ENCODE measurements around the gene SYS1. TPM values are rescaled to one million over a fixed set of nuclear protein-coding genes. Genes with fewer than 3 reads are reported as not detected.
"Not testable (repeated sequence)": the region's sequence is repeated elsewhere in the genome, so short reads cannot be mapped to it uniquely, and the experiment has no call there.

The SYS1 gene
- polyA plus RNA-seq, 3 donors, result 32.3 to 33.8 (median 33.8) TPM

DNA sequence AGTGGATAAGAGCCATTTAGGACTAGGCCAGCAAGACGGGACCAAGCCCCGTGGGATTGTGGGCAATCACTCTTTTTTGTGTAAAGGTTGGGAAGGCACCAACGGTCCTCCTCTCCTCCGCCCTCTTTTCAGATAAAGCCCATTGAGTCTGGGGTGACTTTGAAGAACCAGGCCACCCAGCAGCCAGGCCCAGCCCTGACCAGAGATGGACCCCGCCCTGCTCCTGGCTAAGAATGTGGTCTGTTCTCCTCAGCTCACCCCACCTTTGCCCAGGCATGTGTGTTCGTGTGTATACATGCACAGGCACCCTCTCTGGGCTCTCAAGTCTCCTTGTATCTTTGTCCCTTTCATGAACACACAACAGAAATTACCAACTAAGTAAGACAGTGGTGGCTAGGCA is 23.9 kb upstream of the SYS1 start:
- no peak for DNase-seq (ENCODE audit: low read depth in 3 of 3, low spot score in 2 of 3)

DNA sequence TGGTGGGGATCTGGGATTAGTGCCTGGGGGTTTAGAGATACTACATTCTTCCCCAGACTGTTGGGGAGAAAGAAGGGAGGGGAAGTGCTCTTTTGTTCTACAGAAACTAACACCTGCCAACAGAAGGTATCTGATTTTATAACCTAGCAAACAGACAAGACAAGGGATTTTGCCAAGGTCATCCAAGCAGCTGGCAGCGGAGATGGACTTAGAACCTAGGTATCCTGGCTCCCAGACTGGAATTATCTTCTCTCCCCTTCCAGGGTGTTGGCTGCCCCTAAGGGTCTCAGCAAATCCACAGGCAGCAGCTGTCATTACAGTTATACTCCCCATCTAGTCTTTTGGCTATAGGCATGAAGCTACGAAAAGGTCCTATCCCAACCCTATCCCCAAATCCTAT is 23.2 kb upstream of the SYS1 start:
- no peak for DNase-seq (ENCODE audit: low read depth in 3 of 3, low spot score in 2 of 3)

DNA sequence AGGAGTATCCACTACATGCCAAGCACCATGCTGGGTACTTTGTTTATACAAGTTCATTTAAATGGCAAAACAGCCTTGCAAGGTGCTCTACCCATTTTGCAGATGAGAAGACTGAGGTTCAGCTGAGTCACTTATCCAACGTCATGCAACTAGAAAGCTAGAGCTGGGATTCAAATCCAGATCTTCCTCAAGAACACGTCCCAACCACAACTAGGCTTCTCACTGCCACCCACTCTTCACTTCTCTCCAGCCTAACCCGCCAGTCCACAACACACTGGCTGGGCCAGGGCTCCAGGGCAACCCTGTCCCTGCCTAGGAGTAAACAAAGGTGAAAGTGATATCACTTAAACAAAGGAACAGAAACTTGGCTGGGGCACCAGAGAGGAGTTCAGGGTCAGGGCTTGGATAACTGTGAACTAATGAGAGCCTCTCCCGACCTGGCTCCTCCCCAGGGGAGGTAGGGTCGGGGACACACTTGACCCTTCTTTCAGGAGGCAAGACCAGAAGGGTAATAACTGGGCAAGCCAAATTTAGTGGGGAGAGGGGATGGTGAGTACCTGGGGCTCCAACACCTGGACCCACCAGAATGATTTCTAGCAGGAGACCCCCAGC is 22.6 kb upstream of the SYS1 start:
- no peak for DNase-seq (ENCODE audit: low read depth in 3 of 3, low spot score in 2 of 3)

DNA sequence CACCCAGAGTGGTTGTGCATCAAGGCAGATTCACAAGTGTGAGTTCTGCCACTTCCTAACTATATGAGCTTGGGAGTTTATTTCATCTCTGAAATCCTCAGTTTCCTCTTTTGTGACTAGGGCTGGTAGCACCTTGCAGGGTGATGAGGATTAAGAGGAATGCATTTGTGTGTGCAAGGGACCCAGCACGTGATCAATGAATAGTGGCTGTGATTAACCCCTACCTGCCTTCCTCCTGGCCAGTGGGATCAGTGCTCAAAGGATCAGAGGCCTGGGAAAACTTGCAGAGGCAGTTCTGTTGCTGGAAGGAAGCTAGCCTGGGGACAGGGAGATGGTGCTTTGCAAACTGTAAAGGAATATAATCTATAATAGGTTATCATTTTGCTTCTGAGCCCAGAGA is 22.0 kb upstream of the SYS1 start:
- no peak for DNase-seq (ENCODE audit: low read depth in 3 of 3, low spot score in 2 of 3)

DNA sequence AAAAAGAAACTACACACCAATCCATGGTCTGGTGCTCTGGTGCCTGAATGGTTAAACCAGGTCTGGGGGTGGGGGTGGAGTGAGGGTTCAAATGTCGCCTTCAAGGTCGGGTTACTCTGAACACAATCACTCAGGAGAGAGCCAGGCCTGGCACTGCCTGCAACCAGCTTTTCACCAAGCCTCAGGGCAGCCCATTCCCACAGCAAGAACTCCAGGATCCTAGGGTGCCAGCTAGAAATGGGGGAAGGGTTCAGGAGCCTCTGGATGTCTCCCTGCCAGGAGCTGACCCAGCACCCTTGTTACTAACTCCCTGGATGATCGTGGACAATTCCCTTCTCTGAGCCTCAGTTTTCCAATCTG is 21.4 kb upstream of the SYS1 start:
- no peak for DNase-seq (ENCODE audit: low read depth in 3 of 3, low spot score in 2 of 3)

DNA sequence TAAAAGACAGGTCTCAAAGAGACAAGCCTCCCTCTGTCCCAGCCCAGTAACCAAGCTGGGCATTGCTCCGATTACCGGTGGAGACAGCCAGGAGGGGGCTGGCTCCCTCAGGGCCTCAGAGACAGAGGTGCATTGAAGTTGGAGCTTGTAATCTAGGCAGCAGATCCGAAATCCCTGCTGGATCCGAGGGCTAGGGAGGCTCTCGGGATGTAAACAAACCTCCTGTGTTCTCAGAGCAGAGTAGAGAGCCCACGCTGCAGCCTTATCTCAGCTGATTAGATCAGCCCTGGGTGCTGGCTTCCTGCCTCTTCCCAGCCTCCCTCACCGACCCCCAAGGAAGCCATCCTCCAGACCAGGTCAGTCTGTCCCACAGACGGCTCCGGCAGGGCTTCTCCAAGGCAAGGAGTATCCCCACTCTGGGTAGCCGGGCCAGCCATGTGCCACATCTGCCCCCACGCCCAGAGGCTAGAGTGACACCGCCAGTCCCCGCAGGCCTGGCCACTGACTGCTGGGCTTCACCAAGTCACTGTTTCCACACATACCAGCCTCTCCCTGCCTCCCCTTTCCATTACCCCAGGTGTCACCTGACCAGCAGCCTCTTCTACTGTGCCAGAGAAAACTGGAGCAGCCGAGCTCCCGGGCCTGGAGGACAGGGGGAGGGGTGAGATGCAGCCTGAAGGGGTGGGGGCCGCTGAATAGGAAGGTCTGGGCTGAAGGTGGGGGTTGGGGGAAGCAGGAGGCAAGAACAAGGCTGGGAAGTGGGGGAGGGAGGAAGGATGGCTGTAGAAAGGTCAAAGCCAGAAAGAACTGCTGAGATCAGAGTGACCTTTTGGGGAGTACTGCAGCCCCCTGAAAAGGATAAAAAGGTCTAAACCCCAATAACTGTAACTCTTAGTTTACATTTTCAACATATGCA is 20.8 kb upstream of the SYS1 start:
- no peak for DNase-seq (ENCODE audit: low read depth in 3 of 3, low spot score in 2 of 3)

DNA sequence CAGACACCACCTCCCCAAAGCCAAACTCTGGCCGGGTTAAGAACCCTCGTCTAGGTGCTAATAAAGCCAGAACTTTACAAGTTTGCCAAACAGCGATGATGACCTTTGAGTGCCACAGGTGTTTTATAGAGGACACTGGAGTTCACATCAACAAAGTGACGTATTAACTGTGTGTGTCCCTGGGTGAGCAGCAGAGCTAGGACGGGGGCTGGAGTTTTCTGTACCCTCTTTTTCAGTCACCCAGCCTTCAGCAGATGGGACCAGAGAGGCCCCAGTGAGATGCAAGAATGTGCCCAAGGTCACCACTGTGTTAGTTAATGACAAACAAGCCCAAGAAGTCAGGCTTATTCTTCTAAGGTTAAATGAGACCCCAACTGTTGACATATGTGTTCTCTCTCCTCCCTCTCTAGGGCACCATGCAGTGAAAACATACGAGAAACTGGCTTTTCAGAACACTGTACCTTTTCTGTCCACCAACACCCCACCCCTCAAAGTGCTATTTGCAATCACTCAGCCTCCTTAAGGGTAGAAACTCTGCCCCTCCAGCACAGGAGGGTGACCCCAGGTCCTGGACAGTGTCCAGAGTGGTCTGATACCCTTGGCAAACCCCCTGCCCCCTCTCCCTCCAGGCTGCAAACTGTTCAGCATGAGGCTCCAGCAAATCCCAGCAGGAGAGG is 20.0 kb upstream of the SYS1 start:
- no peak for DNase-seq (ENCODE audit: low read depth in 3 of 3, low spot score in 2 of 3)

DNA sequence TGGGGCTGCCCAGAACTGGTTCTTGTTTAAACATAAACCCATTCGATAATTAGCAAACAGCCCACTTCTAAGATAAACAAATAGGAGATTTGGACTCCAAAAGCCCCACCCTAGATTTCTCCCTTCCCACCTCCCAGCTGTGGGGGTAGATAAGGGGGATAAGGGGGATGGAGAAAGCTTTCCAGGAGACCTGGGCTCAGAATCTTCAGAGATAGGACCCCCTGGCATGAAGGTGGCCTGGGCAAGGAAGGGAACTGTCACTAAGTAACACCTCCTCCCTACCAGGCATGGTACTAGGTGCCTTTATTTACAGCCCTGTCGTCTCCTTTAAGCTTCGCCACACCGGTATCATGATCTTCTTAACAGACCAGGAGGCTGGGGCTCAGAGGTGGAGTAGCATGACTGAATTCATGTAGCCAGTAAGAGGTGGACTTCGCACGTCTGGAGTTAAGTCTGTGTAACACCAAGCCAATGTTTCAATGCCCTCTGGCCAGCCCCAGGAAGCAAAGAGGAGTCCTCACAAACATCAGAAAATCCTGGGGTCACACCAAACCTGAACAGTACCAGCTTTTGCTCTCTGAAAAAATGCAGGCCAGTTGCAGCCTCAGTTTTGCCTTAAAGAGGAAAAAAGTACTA is 19.3 kb upstream of the SYS1 start:
- no peak for DNase-seq (ENCODE audit: low read depth in 3 of 3, low spot score in 2 of 3)

DNA sequence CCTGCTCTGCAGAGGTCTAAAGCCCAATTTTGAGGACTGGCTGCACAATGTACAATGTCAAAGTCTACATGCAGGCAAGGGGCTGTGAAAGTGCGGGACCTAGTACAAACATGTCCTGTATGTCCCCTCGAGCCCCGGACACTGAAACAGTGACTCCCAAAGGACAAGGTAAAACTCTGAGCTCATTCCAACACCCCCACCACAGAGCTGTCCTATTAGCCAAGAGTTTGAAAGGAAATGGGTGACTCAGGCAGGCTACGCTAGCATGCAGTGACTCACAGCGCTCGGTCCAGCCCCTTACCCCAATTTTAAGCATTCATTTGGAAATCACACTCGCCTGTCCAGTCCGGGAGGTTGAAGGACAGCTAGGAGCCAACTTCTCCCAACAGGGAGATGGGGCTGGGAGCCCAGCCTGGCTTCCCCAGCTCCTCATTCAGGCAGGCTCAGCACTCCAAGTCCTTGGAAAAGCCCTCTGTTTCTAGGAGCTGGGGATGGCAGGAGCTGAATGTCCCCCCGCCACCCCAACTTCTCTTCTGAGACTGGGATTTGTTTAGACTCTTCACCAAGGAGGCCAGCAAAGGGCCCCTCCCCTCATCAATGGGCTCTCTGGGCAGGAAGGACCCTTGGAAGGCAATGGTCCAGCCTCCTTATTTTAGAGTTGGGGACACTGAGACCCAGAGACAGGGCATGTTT is 18.6 kb upstream of the SYS1 start:
- no peak for DNase-seq (ENCODE audit: low read depth in 3 of 3, low spot score in 2 of 3)

DNA sequence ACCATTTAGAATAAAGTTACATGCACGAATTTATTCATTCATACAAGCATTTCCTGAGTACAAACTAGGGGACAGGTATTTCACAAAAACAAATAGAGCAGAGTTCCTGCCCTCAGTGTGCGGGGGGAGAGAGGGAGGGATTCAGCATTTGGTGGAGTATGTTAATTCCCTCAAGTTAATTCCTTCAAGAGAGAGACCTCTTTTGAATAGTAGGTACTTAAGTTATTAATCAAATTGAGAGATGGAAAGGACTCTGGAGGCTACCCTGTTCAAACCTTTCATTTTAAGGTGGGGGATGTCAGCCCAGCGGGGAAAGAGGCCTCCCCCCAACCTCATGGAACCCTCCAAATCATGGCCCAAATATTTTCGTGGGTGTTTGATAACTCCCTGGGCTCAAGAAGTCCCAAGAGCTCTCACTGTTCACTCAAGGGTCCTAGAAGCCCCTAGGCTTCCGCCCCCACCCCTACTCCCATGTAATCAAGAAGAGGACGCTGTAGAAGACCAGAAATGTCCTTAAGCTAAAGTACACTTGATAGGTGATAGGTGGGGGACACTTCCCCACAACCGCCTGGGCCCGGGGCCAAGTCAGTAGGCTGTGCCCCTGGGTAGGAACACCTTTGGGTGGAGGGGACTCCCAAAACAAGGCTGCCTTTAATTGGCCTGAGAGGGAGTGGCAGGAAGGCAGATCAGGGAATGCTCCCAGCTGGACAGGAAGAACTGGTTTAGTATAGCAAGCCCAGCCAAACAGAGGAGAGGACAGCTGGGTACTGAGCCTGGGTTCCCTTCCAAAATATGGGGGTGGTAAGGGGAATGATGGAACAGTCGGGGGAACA is 17.6 kb upstream of the SYS1 start:
- no peak for DNase-seq (ENCODE audit: low read depth in 3 of 3, low spot score in 2 of 3)

DNA sequence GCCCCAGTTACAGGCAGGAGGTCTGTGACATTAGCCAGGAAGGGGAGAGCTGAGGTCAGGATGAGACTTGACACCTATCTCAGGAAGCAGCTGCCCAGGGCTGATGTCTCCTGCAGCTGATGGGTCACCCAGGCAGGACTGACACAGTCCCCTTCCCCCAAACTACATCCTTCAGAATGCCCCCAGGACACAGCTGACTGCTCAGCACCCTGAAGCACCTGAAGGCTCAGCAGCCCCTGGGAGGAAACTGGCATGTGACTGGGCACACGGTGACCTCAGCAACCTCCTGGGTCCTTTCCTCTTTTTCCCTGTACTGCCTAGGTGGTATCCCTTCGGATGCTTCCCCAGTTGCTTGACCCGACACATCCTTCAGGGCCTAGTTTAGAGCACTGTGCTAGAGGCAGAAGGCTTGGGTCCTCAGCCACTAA is 16.7 kb upstream of the SYS1 start:
- DNase-seq (ENCODE audit: low read depth in 3 of 3, low spot score in 2 of 3), result no peak

DNA sequence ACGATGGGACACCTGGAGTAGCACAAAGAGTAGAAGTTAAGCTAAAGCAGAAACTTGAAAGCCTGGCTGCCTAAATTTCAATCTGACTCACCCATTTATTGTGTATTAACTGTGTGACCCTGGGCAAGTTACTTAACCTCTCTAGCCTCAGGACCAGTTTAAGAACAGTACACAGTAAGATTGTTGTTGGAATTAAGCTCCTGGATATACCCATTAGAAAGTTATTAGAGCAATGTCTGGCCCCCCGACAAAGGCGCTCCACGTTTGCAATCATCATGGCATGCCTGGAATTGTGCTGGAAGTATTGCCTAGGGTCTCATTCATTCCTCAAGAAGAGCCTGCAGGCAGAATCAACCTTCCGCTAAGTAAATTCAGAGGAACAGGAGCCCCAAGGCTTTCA is 16.1 kb upstream of the SYS1 start:
- DNase-seq (ENCODE audit: low read depth in 3 of 3, low spot score in 2 of 3), result no peak

DNA sequence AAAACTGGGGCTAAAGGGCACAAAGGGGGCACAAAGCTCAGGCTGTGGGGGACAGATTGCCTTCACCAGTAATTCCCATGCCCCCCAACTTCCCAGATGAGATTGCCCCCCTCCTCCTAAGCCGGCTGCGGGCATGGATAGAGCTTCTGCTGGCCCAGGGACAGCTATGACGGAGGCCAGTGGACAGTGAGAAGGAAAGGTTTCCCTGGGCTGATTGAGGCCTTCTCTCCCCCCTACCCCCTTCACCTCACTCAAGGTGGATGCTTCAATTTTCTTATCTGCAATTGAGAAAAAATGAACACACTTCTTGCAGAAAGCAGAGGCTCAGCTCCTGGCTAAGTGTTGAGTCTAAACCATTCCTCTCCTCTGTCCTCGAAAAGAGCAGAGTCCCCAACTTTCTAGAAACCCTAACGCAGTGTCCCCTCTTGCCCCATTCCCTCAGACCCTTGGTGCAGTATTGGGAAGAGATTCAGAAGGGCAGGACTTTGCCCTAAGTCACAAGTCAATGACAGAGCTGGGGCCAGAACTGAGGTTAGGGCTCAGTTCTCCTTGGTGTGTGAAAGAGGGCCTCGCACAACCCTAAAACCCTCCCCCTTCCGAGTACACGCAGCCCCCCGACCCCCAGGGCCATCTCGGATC is 15.5 kb upstream of the SYS1 start:
- DNase-seq (ENCODE audit: low read depth in 3 of 3, low spot score in 2 of 3), result no peak

DNA sequence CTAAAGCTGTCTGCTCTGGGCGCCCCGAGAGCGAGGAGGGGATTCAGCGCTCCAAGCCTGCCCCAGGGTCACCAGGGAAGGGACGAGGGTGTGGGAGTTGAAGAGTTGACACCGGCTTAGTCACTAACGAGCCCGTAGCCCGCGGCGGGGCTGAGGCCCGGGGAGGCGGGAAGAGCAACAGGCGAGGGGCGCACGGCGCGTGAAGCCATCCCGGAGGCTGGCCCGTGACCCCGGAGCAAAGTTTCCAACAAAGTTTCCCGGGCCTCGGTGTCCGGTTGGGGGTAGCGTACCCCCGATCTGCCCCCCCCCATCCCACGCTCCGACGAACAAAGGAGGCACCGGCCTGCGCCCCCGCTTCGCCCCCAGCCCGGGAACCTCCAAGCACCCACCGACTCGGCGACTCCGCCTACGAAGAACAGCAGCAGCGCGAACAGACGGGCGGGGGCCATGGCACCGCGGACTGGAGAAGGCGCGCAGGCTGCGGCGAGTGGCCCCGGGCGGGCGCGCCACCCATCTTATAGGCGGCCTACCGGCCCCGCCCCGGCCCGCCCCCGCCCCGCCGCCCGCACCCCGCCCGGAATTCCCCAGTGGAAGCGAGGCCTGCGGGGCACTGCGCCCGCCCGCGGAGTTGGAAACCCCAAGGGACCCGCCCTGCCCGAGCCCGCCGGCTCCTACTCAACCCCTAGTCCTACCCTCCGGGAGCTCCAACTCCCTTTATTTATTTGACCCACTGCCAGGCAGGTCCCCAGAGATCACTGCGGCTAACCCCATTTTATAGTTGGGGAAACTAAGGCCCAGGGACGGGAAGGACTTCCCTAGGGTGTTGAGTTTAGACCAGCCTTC is 14.8 kb upstream of the SYS1 start, which contains the start of gene SDC4:
SDC4 (minus strand) TSS at position 489 of the 843 bp plus-strand sequence; CDS start at position 449, 40 bp downstream.
- DNase-seq (ENCODE audit: low read depth in 3 of 3, low spot score in 2 of 3), result no peak

DNA sequence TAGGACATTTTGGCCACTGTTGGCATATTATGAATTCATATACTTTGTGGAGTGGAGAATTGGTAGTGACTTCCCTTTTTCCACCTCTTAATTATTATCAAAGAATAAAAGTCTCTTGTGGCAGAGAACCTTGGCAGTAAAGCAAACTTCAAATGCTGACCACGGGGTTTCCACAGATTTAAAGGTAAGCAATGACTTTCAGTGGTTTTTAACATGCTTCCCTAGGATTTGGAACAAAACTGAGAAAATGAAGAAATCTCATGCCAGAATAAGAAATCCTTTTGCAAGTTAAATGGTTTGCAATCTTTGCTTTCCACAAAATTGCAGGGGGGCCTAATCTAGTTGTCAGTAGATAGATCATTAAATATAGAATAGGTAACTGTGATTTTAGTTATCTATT is 12.7 kb upstream of the SYS1 start:
- no peak for DNase-seq (ENCODE audit: low read depth in 3 of 3, low spot score in 2 of 3)

DNA sequence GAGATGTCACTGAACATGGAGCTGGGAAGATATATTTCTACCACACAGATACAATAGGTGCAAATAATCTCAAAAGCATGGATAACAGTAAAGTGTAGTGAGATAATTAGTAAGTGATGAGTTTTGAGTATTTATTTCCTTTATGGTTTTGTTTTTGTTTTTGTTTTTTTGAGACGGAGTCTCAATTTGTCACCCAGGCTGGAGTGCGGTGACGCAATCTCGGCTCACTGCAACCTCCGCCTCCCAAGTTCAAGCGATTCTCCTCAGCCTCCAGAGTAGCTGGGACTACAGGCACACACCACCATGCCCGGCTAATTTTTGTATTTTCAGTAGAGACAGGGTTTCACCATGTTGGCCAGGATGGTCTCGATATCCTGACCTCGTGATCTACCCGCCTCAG is 12.2 kb upstream of the SYS1 start:
- DNase-seq (ENCODE audit: low read depth in 3 of 3, low spot score in 2 of 3), result not testable (repeated sequence)

DNA sequence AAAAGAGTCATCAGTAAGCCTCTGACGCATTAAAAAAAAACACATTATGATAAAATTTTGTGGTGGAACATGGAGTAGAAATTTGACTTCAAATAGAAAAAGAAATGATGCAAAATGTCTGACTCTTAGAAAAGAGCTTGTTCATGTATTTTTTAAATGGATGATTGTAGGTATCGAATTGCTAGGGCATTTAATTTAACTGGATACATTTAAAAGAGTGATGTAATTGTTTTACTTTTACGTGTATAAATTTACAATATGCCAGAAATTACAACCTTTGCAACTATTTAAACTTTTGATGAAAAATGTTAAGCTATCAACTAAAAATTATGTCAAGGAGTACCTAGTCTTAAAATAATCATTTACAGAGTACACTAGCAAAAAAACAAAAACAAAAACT is 10.2 kb upstream of the SYS1 start:
- DNase-seq (ENCODE audit: low read depth in 3 of 3, low spot score in 2 of 3), result no peak

DNA sequence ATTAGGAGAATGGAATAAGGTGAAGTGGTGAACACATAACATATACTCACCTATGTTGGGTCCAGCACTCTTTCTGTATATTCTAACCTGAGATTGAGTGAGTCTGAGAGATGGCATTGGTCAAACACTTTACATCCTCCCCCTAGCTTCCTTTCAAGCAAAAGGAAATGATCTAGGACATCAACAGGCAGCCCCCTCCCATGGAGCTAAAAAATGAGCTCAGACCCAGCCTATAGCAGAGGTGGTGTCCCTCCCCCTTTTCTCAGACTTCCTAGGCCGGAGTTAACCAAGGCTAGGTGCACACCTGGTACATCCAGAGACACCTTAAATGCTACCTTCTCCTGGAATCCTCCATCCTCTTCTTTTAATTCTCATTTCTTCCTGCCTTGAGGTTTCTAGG is 9.2 kb upstream of the SYS1 start:
- DNase-seq (ENCODE audit: low read depth in 3 of 3, low spot score in 2 of 3), result no peak

All from right renal cortex interstitium (tissue), 3 donors.